Peyer's patch (tissue), 4 donors: ENCODE measurements around the gene SGPP1. TPM values are rescaled to one million over a fixed set of nuclear protein-coding genes. Genes with fewer than 3 reads are reported as not detected.

ENCODE experiments used
- DNase-seq, 3 donors: peaks; one replicate each; pipeline ENCODE4 v3.0.0-alpha.2; 2017 to 2019
- H3K27ac ChIP-seq, 4 donors: fragments of 200-600 bp; sonication (generic); one replicate each; pipeline ENCODE4 v1.5.1; 2016 to 2019
- H3K27me3 ChIP-seq, 2 donors: fragments of 200-600 bp; sonication (generic); one replicate each; pipeline ENCODE4 v1.5.1; 2019
- H3K36me3 ChIP-seq, 3 donors: fragments of 200-600 bp; sonication (generic); one replicate each; pipeline ENCODE4 v1.5.1; 2016 to 2019
- H3K4me1 ChIP-seq, 4 donors: fragments of 200-600 bp; sonication (generic); one replicate each; pipeline ENCODE4 v1.5.1; 2016 to 2019
- H3K4me3 ChIP-seq, 4 donors: fragments of 200-600 bp; sonication (generic); 1 replicate in 3 of 4; 2 replicates in 1 of 4; pipeline ENCODE4 v1.5.1; 2016 to 2019; ENCODE audit warnings: mild to moderate bottlenecking in 1 of 4
- H3K9me3 ChIP-seq, 4 donors: fragments of 200-600 bp; sonication (generic); one replicate each; pipeline ENCODE4 v1.5.1; 2016 to 2019; ENCODE audit warnings: mild to moderate bottlenecking in 1 of 4
- POLR2A ChIP-seq, 2 donors: fragments of 450-650 bp; IDR thresholded peaks; one replicate each; pipeline ENCODE4 v1.5.1; 2017; ENCODE audit warnings: antibody characterized with exemption in 2 of 2, mild to moderate bottlenecking in 2 of 2, moderate library complexity in 2 of 2
- total RNA-seq, 4 donors: library from RNA; depleted of rRNA; stranded (reverse); fragments of >200 nt; gene quantifications; one replicate each; pipeline ENCODE4 v1.1.0, GENCODE V29; 2016
- TF ChIP-seq, protein P1 (sequence below), 6 experiments: fragments of 450-650 bp in 4 of 6; fragments of 200-600 bp in 2 of 6; sonication (generic) in 1 of 6; IDR thresholded peaks; one replicate each; pipeline ENCODE4 v1.5.1; 2017 to 2019; ENCODE audit warnings: antibody characterized with exemption in 6 of 6, mild to moderate bottlenecking in 3 of 6, moderate library complexity in 1 of 6

The SGPP1 gene
- total RNA-seq, 4 donors from 2014 or later: 10.9 to 21.5 (median 16.4) TPM

GRCh38 chr14:63764620-63765139 lies 36.8 kb upstream of the SGPP1 start:
- H3K27me3 ChIP-seq: no peaks in the 10 kb centered on the region
- TF ChIP-seq, protein P1, sequence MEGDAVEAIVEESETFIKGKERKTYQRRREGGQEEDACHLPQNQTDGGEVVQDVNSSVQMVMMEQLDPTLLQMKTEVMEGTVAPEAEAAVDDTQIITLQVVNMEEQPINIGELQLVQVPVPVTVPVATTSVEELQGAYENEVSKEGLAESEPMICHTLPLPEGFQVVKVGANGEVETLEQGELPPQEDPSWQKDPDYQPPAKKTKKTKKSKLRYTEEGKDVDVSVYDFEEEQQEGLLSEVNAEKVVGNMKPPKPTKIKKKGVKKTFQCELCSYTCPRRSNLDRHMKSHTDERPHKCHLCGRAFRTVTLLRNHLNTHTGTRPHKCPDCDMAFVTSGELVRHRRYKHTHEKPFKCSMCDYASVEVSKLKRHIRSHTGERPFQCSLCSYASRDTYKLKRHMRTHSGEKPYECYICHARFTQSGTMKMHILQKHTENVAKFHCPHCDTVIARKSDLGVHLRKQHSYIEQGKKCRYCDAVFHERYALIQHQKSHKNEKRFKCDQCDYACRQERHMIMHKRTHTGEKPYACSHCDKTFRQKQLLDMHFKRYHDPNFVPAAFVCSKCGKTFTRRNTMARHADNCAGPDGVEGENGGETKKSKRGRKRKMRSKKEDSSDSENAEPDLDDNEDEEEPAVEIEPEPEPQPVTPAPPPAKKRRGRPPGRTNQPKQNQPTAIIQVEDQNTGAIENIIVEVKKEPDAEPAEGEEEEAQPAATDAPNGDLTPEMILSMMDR (IDR thresholded peaks at IDR 0.05): no peak
- TF ChIP-seq POLR2A (IDR thresholded peaks at IDR 0.05): no peak
- no peak overlapping the region for H3K4me3 ChIP-seq
- H3K36me3 ChIP-seq: no peaks in the 10 kb centered on the region
- no peaks in the 10 kb centered on the region for H3K9me3 ChIP-seq
- H3K27ac ChIP-seq: no peak overlapping the region
- no peak for DNase-seq
- peaks cover 0 to 4% (median 2%) of the 10 kb centered on the region in 4 donors for H3K4me1 ChIP-seq

- Histone ChIP-seq H3K4me1 (peaks cover 0 to 8% (median under 1%) of the 10 kb centered on the region in 4 donors), H3K9me3 (no peaks in the 10 kb centered on the region), H3K27ac (no peak overlapping the region), H3K4me3 (no peak overlapping the region), H3K36me3 (no peaks in the 10 kb centered on the region), H3K27me3 (no peaks in the 10 kb centered on the region)
- DNase-seq: no peak
- no peak for TF ChIP-seq POLR2A (IDR thresholded peaks at IDR 0.05)
- TF ChIP-seq, protein P1 (IDR thresholded peaks at IDR 0.05): no peak
These were observed 36.2 kb upstream of the SGPP1 start for GRCh38 chr14:63764103-63764502.

GRCh38 chr14:63761351-63762117 lies 33.7 kb upstream of the SGPP1 start:
- Histone ChIP-seq H3K27ac (no peak overlapping the region), H3K4me1 (peaks cover 0 to 10% (median 0%) of the 10 kb centered on the region in 4 donors), H3K4me3 (no peak overlapping the region), H3K9me3 (no peaks in the 10 kb centered on the region), H3K27me3 (no peaks in the 10 kb centered on the region), H3K36me3 (no peaks in the 10 kb centered on the region)
- TF ChIP-seq, protein P1 (IDR thresholded peaks at IDR 0.05): no peak
- TF ChIP-seq POLR2A (IDR thresholded peaks at IDR 0.05): no peak
- no peak for DNase-seq

- no peak for DNase-seq
- no peak overlapping the region for H3K4me3 ChIP-seq
- TF ChIP-seq, protein P1 (IDR thresholded peaks at IDR 0.05): no peak
- TF ChIP-seq POLR2A (IDR thresholded peaks at IDR 0.05): no peak
- no peaks in the 10 kb centered on the region for H3K27me3 ChIP-seq
- peaks cover 0 to 10% (median 0%) of the 10 kb centered on the region in 4 donors for H3K4me1 ChIP-seq
- H3K9me3 ChIP-seq: no peaks in the 10 kb centered on the region
- peak overlapping the region; percentile 7 to 70 (median 38) for H3K27ac ChIP-seq
- no peaks in the 10 kb centered on the region for H3K36me3 ChIP-seq
These were observed 32.1 kb upstream of the SGPP1 start for GRCh38 chr14:63760014-63760413.

- Histone ChIP-seq H3K9me3 (no peaks in the 10 kb centered on the region), H3K27ac (peak overlapping the region; percentile 7 to 70 (median 38)), H3K4me3 (no peak overlapping the region), H3K4me1 (peaks cover 0 to 10% (median 0%) of the 10 kb centered on the region in 4 donors), H3K27me3 (no peaks in the 10 kb centered on the region), H3K36me3 (no peaks in the 10 kb centered on the region)
- DNase-seq: peak in 2 of 3 donors; percentile 53 to 56
- TF ChIP-seq, protein P1 (IDR thresholded peaks at IDR 0.05): no peak
- TF ChIP-seq POLR2A (IDR thresholded peaks at IDR 0.05): no peak
These were observed 31.6 kb upstream of the SGPP1 start for GRCh38 chr14:63759456-63759855.
